Right lobe of liver (tissue), 6 donors: Measurements from ENCODE around the gene RBM45. TPM values are rescaled to one million over a fixed set of nuclear protein-coding genes. Genes with fewer than 3 reads are reported as not detected.

ENCODE experiments used
- ATAC-seq, 4 donors: fragments of 200-7000 bp; cut with Tn5 transposase; one replicate each; pipeline ENCODE4 v1.9.1; 2020; ENCODE audit warnings: mild to moderate bottlenecking in 4 of 4, moderate library complexity in 4 of 4
- DNase-seq, 3 donors: peaks; one replicate each; pipeline ENCODE4 v3.0.0-alpha.2; 2020
- H3K27ac ChIP-seq, 3 donors: fragments of 200-600 bp; one replicate each; pipeline ENCODE4 v1.8.0; 2022
- H3K27me3 ChIP-seq, 2 donors: fragments of 200-600 bp; one replicate each; pipeline ENCODE4 v1.8.0; 2022
- H3K36me3 ChIP-seq, 4 donors: fragments of 200-600 bp; sonication (generic) in 1 of 4; one replicate each; pipeline versions ENCODE4 v1.5.1 to v1.8.0; 2017 to 2022; ENCODE audit warnings: control low read depth in 1 of 4
- H3K4me1 ChIP-seq, 4 donors: fragments of 200-600 bp; sonication (generic) in 1 of 4; one replicate each; pipeline versions ENCODE4 v1.5.1 to v1.8.0; 2017 to 2022; ENCODE audit warnings: control low read depth in 1 of 4
- H3K4me3 ChIP-seq, 3 donors: fragments of 200-600 bp; one replicate each; pipeline ENCODE4 v1.8.0; 2022
- H3K9me3 ChIP-seq, 4 donors: fragments of 200-600 bp; sonication (generic) in 1 of 4; one replicate each; pipeline versions ENCODE4 v1.5.1 to v1.8.0; 2017 to 2022; ENCODE audit warnings: control low read depth in 1 of 4
- CTCF ChIP-seq, 4 donors: fragments of 200-600 bp in 3 of 4; fragments of 450-650 bp in 1 of 4; IDR thresholded peaks; one replicate each; pipeline versions ENCODE4 v1.5.1 to v1.8.0; 2016 to 2022; ENCODE audit warnings: antibody characterized with exemption in 4 of 4, mild to moderate bottlenecking in 2 of 4
- POLR2A ChIP-seq: fragments of 450-650 bp; IDR thresholded peaks from one replicate; pipeline ENCODE4 v1.6.1; 2017; ENCODE audit warnings: antibody characterized with exemption, mild to moderate bottlenecking
- WGBS: methylation state at CpG from one replicate; pipeline ENCODE4 v1.1.6; 2018; ENCODE audit warnings: low coverage, low lambda C conversion rate; ENCODE audit not compliant: insufficient coverage; ENCODE audit errors: missing lambda C conversion rate; 5-methylcytosine and 5-hydroxymethylcytosine counted together
- intact Hi-C, 2 donors: fragments of 100-400 bp; cut with DNase I; formaldehyde crosslinking; loops; one replicate each; pipeline versions ENCODE4 v1.11.2 to v1.14.1; 2022
- long read RNA-seq: library from polyadenylated mRNA; unstranded; transcript quantifications from one replicate; pipeline ENCODE4 v2.0.0, GENCODE V29; 2019
- total RNA-seq, 6 experiments: library from RNA; depleted of rRNA in 2 of 6; stranded (reverse); fragments of >200 nt in 2 of 6; fragmentation: NEBNext Ultra II Directional in 3 of 6; extraction: Animal tissue kit (Norgen Biotek cat#: 25700) in 3 of 6; gene quantifications; one replicate each; pipeline versions ENCODE4 v1.1.0 to v1.2.4, GENCODE V29; 2016 to 2023
- donor health status: DM: no; HTN: yes; CAD: no.
- donor health status: DM: no; HTN: no; CAD: no.
- donor health status: DM: no; HTN: no; CAD: no.
- donor health status: DM: no; HTN: yes; CAD: no.
- donor health status: DM: no; HTN: yes; CAD: no.

The RBM45 gene
- total RNA-seq: 1 to 10 TPM; 5.1 to 7.4 (median 5.6) TPM
- long read RNA-seq, partial matches to known transcripts: 0 of 1 reads
- long read RNA-seq, other reads (novel, unspliced or antisense): 1 of 1 reads

- peaks cover 0 to 8% (median 0%) of the 10 kb centered on the region in 4 donors for H3K36me3 ChIP-seq
- H3K27me3 ChIP-seq: no peaks in the 10 kb centered on the region
- TF ChIP-seq CTCF (IDR thresholded peaks at IDR 0.05) (peak; percentile 98 to 99 (median 99)), POLR2A (peak; percentile 80)
- peaks cover 0 to 7% (median 2%) of the 10 kb centered on the region in 4 donors for H3K4me1 ChIP-seq
- intact Hi-C loops: no loop called here
- H3K9me3 ChIP-seq: no peaks in the 10 kb centered on the region
- H3K4me3 ChIP-seq: peak within 1 kb of the TSS; percentile 73 to 91 (median 83)
- peak; percentile 93 to 94 (median 94) for DNase-seq
- H3K27ac ChIP-seq: peak within 1 kb of the TSS; percentile 49 to 71 (median 53)
- 0% methylated on average over 5 of the region's 60 CpGs for WGBS
- ATAC-seq: peak; percentile 98 to 99 (median 99)
Measured at GRCh38 chr2:178112202-178113152, at the start of gene RBM45. Gene RBM45, plus strand, starts transcription at chr2:178112437. Its CDS starts 110 bp downstream, at chr2:178112547.

- DNase-seq (no peak), ATAC-seq (no peak)
- TF ChIP-seq POLR2A (no peak), CTCF (IDR thresholded peaks at IDR 0.05) (no peak)
- no peak overlapping the region for H3K27ac ChIP-seq
- intact Hi-C loops: no loop called here
- no peaks in the 10 kb centered on the region for H3K36me3 ChIP-seq
- WGBS: 70% methylated on average over 1 of the region's 3 CpGs
- H3K4me1 ChIP-seq: peaks cover 0 to 23% (median 0%) of the 10 kb centered on the region in 4 donors
- no peak overlapping the region for H3K4me3 ChIP-seq
- H3K9me3 ChIP-seq: no peaks in the 10 kb centered on the region
- no peaks in the 10 kb centered on the region for H3K27me3 ChIP-seq
Measured at GRCh38 chr2:178066324-178066723, 45.9 kb upstream of the RBM45 start.

- ATAC-seq: no peak
- TF ChIP-seq POLR2A: no peak
- H3K27ac ChIP-seq: no peak overlapping the region
- no peaks in the 10 kb centered on the region for H3K27me3 ChIP-seq
- no peaks in the 10 kb centered on the region for H3K9me3 ChIP-seq
- no peak for DNase-seq
- intact Hi-C loops: no loop called here
- no peaks in the 10 kb centered on the region for H3K36me3 ChIP-seq
- H3K4me1 ChIP-seq: peaks cover 0 to 29% (median 0%) of the 10 kb centered on the region in 4 donors
- H3K4me3 ChIP-seq: no peak overlapping the region
- no CpG with 5 or more reads among the region's 1 CpG for WGBS
Measured at GRCh38 chr2:178066890-178067669, 45.2 kb upstream of the RBM45 start.

GRCh38 chr2:178068823-178069454, 43.3 kb upstream of the RBM45 start:
- DNase-seq (no peak), ATAC-seq (no peak)
- intact Hi-C loops: no loop called here
- Histone ChIP-seq H3K4me1 (peaks cover 0 to 40% (median 0%) of the 10 kb centered on the region in 4 donors), H3K4me3 (no peak overlapping the region), H3K27ac (no peak overlapping the region), H3K9me3 (no peaks in the 10 kb centered on the region), H3K27me3 (no peaks in the 10 kb centered on the region), H3K36me3 (no peaks in the 10 kb centered on the region)
- no peak for TF ChIP-seq POLR2A
- no peak for TF ChIP-seq CTCF (IDR thresholded peaks at IDR 0.05)
- 89% methylated on average over 1 of the region's 1 CpG for WGBS
